Type B pancreatic cell (in vitro differentiated cells): ENCODE measurements around the gene NCF4. TPM values are rescaled to one million over a fixed set of nuclear protein-coding genes. Genes with fewer than 3 reads are reported as not detected.

Experiments
- DNase-seq: peaks from one replicate; pipeline ENCODE4 v3.0.0; 2021; ENCODE audit warnings: mixed read lengths; ENCODE audit not compliant: unreplicated experiment; ENCODE audit errors: extremely low spot score
- H3K27ac Mint-ChIP-seq: 2 replicates; pipeline ENCODE4 v1.8.0; 2021; ENCODE audit warnings: mild to moderate bottlenecking, mixed read lengths
- H3K27me3 Mint-ChIP-seq: 2 replicates; pipeline ENCODE4 v1.8.0; 2021; ENCODE audit warnings: mixed read lengths
- H3K36me3 Mint-ChIP-seq: 2 replicates; pipeline ENCODE4 v1.8.0; 2021; ENCODE audit warnings: mixed read lengths
- H3K4me1 Mint-ChIP-seq: one replicate; pipeline ENCODE4 v1.8.0; 2021; ENCODE audit warnings: mixed read lengths; ENCODE audit not compliant: unreplicated experiment
- H3K4me3 Mint-ChIP-seq: 2 replicates; pipeline ENCODE4 v1.8.0; 2021; ENCODE audit warnings: mild to moderate bottlenecking, mixed read lengths
- H3K9me3 Mint-ChIP-seq: 2 replicates; pipeline ENCODE4 v1.8.0; 2021; ENCODE audit warnings: mixed read lengths
- total RNA-seq: library from RNA; stranded (reverse); gene quantifications from 2 replicates; pipeline ENCODE4 v1.2.1, GENCODE V29; 2021; ENCODE audit warnings: low replicate concordance
- TF ChIP-seq, protein P1 (sequence below): fragments of 200-600 bp; sonication (generic); conservative IDR thresholded peaks from 2 replicates; pipeline ENCODE4 v1.5.0; 2021; ENCODE audit warnings: antibody characterized with exemption, mild to moderate bottlenecking

Gene NCF4
- total RNA-seq, 1 donor from 2014 or later: not detected

- H3K4me3 Mint-ChIP-seq: no peak overlapping the region
- no peak for DNase-seq
- no peaks in the 10 kb centered on the region for H3K27me3 Mint-ChIP-seq
- TF ChIP-seq, protein P1, sequence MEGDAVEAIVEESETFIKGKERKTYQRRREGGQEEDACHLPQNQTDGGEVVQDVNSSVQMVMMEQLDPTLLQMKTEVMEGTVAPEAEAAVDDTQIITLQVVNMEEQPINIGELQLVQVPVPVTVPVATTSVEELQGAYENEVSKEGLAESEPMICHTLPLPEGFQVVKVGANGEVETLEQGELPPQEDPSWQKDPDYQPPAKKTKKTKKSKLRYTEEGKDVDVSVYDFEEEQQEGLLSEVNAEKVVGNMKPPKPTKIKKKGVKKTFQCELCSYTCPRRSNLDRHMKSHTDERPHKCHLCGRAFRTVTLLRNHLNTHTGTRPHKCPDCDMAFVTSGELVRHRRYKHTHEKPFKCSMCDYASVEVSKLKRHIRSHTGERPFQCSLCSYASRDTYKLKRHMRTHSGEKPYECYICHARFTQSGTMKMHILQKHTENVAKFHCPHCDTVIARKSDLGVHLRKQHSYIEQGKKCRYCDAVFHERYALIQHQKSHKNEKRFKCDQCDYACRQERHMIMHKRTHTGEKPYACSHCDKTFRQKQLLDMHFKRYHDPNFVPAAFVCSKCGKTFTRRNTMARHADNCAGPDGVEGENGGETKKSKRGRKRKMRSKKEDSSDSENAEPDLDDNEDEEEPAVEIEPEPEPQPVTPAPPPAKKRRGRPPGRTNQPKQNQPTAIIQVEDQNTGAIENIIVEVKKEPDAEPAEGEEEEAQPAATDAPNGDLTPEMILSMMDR: no peak
- no peaks in the 10 kb centered on the region for H3K9me3 Mint-ChIP-seq
- H3K27ac Mint-ChIP-seq: no peak overlapping the region
- H3K36me3 Mint-ChIP-seq: no peaks in the 10 kb centered on the region
- no peaks in the 10 kb centered on the region for H3K4me1 Mint-ChIP-seq
These were observed 26.4 kb downstream of the NCF4 start for GRCh38 chr22:36887162-36887561.

- Mint-ChIP-seq H3K36me3 (no peaks in the 10 kb centered on the region), H3K27me3 (peaks cover 10% of the 10 kb centered on the region), H3K4me3 (no peak overlapping the region), H3K4me1 (no peaks in the 10 kb centered on the region), H3K27ac (no peak overlapping the region), H3K9me3 (peaks cover 4% of the 10 kb centered on the region)
- TF ChIP-seq, protein P1: no peak
- no peak for DNase-seq
These were observed 30.8 kb downstream of the NCF4 start for GRCh38 chr22:36891646-36892045.

DNA sequence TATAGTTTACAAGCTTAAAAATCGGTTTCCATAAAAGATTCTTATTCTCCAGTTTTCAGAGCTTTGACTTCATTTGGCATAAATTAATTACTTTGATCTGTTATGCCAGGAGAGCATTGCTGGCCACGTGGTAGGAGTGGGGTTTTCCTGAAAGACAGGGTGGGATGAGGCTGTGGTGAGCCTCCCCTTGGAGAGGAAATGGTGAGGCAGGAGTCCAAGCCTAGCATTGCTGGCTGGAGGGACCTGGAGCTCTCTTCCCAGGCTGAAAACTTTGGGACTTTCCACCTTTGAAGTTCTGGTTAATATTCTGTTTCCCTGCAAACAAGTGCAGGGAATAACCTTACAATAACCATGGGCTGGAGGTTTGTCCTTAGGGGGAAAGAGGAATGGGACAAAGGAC is 31.5 kb downstream of the NCF4 start:
- no peak for DNase-seq
- Mint-ChIP-seq H3K36me3 (no peaks in the 10 kb centered on the region), H3K4me3 (no peak overlapping the region), H3K27ac (peak overlapping the region; percentile 53), H3K9me3 (peaks cover 4% of the 10 kb centered on the region), H3K4me1 (no peaks in the 10 kb centered on the region), H3K27me3 (peaks cover 14% of the 10 kb centered on the region)
- TF ChIP-seq, protein P1: no peak

GRCh38 chr22:36893262-36893661 is 32.5 kb downstream of the NCF4 start:
- no peak for DNase-seq
- Mint-ChIP-seq H3K27me3 (peaks cover 22% of the 10 kb centered on the region), H3K4me1 (no peaks in the 10 kb centered on the region), H3K27ac (no peak overlapping the region), H3K4me3 (peak overlapping the region; percentile 42), H3K9me3 (peaks cover 4% of the 10 kb centered on the region), H3K36me3 (no peaks in the 10 kb centered on the region)
- TF ChIP-seq, protein P1: no peak

DNA sequence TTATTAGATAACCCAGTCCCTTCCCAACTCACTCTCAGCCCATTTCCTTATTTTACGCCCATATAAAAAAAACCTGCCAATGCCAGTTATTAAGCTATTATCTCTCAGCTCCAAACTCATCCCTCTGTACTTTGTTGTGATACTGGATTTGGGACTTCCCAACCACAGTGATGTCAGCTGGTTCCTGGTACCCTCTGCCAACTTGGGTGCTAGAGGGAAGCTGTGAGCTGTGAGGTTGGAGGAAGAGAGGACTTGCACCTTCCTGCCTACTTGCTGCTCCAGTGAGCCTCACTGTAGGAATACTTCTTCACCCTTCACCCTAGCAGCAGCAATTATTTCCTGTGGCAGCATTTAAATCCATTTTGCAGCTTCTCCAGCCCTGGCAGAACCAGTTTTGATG is 33.5 kb downstream of the NCF4 start:
- Mint-ChIP-seq H3K4me3 (no peak overlapping the region), H3K27ac (no peak overlapping the region), H3K4me1 (no peaks in the 10 kb centered on the region), H3K27me3 (peaks cover 30% of the 10 kb centered on the region), H3K36me3 (no peaks in the 10 kb centered on the region), H3K9me3 (peaks cover 4% of the 10 kb centered on the region)
- TF ChIP-seq, protein P1: no peak
- no peak for DNase-seq

DNA sequence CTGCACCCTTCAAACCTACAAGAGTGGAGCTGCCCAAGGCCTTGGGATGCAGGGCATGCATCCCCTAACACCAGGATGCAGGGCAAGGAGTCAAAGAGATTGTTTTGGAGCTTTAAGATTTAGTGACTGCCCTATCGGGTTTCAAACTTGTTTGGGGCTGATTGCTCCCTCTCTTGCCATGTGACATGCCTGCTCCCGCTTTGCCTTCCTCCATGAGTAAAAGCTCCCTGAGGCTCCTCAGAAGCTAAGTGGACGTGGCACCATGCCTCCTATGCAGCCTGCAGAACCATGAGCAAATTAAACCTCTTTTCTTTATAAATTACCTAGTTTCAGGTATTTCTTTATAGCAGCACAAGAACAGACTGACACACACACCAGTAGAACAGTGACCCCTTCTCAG is 36.8 kb downstream of the NCF4 start:
- Mint-ChIP-seq H3K27ac (no peak overlapping the region), H3K27me3 (peaks cover 50% of the 10 kb centered on the region), H3K4me1 (no peaks in the 10 kb centered on the region), H3K36me3 (no peaks in the 10 kb centered on the region), H3K4me3 (no peak overlapping the region), H3K9me3 (peaks cover 4% of the 10 kb centered on the region)
- no peak for DNase-seq
- TF ChIP-seq, protein P1: no peak
